K562 (cell line): Measurements from ENCODE around the gene SPAM1. TPM values are rescaled to one million over a fixed set of nuclear protein-coding genes. Genes with fewer than 3 reads are reported as not detected.

ENCODE experiments used
- ATAC-seq: fragments of 200-7000 bp; cut with Tn5 transposase; 3 replicates; pipeline ENCODE4 v1.9.1; 2020; ENCODE audit warnings: moderate library complexity
- BruUV-seq: library from RNA; stranded (reverse); fragments of 400-500 nt; replicated peaks from 2 replicates; lab custom pipeline; 2021; lab: Mats Ljungman, UMichigan
- CTCF ChIA-PET: fragments of 300-600 bp; formaldehyde crosslinking; extraction: SDS; loops from one replicate; lab custom pipeline; 2021; ENCODE audit warnings: low intra/inter-chr PET ratio; lab: Yijun Ruan, JAX
- POLR2A ChIA-PET: fragments of 300-600, 350-650 bp; sonication (Branson Sonifier 250); formaldehyde crosslinking; extraction: SDS; loops from one replicate; lab custom pipeline; 2021; ENCODE audit warnings: antibody characterized with exemption, inconsistent platforms; lab: Yijun Ruan, JAX
- DNase-seq, 4 experiments: peaks; one replicate each; pipeline versions ENCODE4 v3.0.0 to v3.0.0-alpha.2; 2011 to 2018; ENCODE audit warnings: low spot score in 3 of 4, mixed read lengths in 3 of 4; ENCODE audit errors: extremely low read depth in 1 of 4
- FAIRE-seq: peaks from 2 replicates; lab custom pipeline; 2011; peaks lifted over from hg19 to GRCh38; lab: Jason Lieb, UNC
- H2AFZ ChIP-seq: 2 replicates; pipeline ENCODE4 v1.6.0; 2011; ENCODE audit warnings: low read depth, low read length, control low read depth, inconsistent platforms
- H3K27ac ChIP-seq: fragments of 200-600 bp; 3 replicates; pipeline ENCODE4 v1.8.0; 2011; ENCODE audit warnings: low read depth, mild to moderate bottlenecking, control low read depth, inconsistent platforms, low read length, moderate library complexity, mixed read lengths; ENCODE audit errors: extremely low read depth
- H3K27me3 ChIP-seq, 2 experiments: fragments of 300-600 bp in 1 of 2; 2 replicates in 1 of 2; 3 replicates in 1 of 2; pipeline versions ENCODE4 v1.6.0 to v1.8.0; 2011; ENCODE audit warnings: inconsistent platforms in 2 of 2, low read length in 2 of 2, mild to moderate bottlenecking in 1 of 2, mixed read lengths in 1 of 2, moderate library complexity in 1 of 2; ENCODE audit not compliant: control insufficient read depth in 2 of 2, insufficient read depth in 2 of 2
- H3K36me3 ChIP-seq: fragments of 300-600 bp; 3 replicates; pipeline ENCODE4 v1.8.0; 2011; ENCODE audit warnings: mild to moderate bottlenecking, low read length, inconsistent platforms; ENCODE audit not compliant: control insufficient read depth, insufficient read depth
- H3K4me1 ChIP-seq, 2 experiments: fragments of 200-600 bp in 1 of 2; replicated peaks in 1 of 2; 2 replicates in 1 of 2; 3 replicates in 1 of 2; pipeline versions ENCODE4 v1.5.1 to v1.8.0; 2011; ENCODE audit warnings: inconsistent platforms in 2 of 2, low read length in 2 of 2, mild to moderate bottlenecking in 1 of 2, mixed read lengths in 1 of 2, moderate library complexity in 1 of 2; ENCODE audit not compliant: control insufficient read depth in 2 of 2, insufficient read depth in 2 of 2
- H3K4me2 ChIP-seq: 2 replicates; pipeline ENCODE4 v1.6.1; 2011; ENCODE audit warnings: low read length, control low read depth, inconsistent platforms, mixed read lengths; ENCODE audit not compliant: insufficient read depth
- H3K4me3 ChIP-seq: fragments of 200-600 bp; sonication (generic), shearing (Covaris generic); 2 replicates; pipeline ENCODE4 v1.5.1; 2016; ENCODE audit warnings: control low read depth, inconsistent platforms
- H3K79me2 ChIP-seq: fragments of 200-600 bp; 3 replicates; pipeline ENCODE4 v1.8.0; 2011; ENCODE audit warnings: low read length, inconsistent platforms; ENCODE audit not compliant: control insufficient read depth, insufficient read depth
- H3K9ac ChIP-seq, 2 experiments: 2 replicates each; pipeline versions ENCODE4 v1.6.0 to v1.6.1; 2011; ENCODE audit warnings: low read depth in 2 of 2, low read length in 2 of 2, control low read depth in 1 of 2, inconsistent platforms in 1 of 2, mild to moderate bottlenecking in 1 of 2, mixed read lengths in 1 of 2; ENCODE audit not compliant: insufficient read depth in 1 of 2
- H3K9me1 ChIP-seq: one replicate; pipeline ENCODE4 v1.6.0; 2011; ENCODE audit warnings: inconsistent platforms, mild to moderate bottlenecking, low read length, moderate library complexity; ENCODE audit not compliant: control insufficient read depth, insufficient read depth
- H3K9me3 ChIP-seq: replicated peaks from 2 replicates; pipeline ENCODE4 v1.5.1; 2011; ENCODE audit warnings: low read depth, low read length, inconsistent platforms; ENCODE audit not compliant: control insufficient read depth, insufficient read depth
- H4K20me1 ChIP-seq: replicated peaks from 2 replicates; pipeline ENCODE4 v1.6.1; 2011; ENCODE audit warnings: low read length, inconsistent platforms, mixed read lengths; ENCODE audit not compliant: control insufficient read depth, insufficient read depth
- E2F3 ChIP-seq: fragments of 250-450 bp; sonication (Bioruptor Pico); IDR thresholded peaks from 2 replicates; pipeline ENCODE4 v1.4.0; 2020; ENCODE audit warnings: mild to moderate bottlenecking
- NFATC3 ChIP-seq: fragments of 450-650 bp; IDR thresholded peaks from 2 replicates; pipeline ENCODE4 v1.6.1; 2017; ENCODE audit warnings: mild to moderate bottlenecking
- STAT5B ChIP-seq: fragments of 250-450 bp; sonication (Bioruptor Pico); IDR thresholded peaks from 2 replicates; pipeline ENCODE4 v1.8.0; 2021; ENCODE audit warnings: mild to moderate bottlenecking, inconsistent platforms
- ZNF408 ChIP-seq: fragments of 250-450 bp; sonication (Bioruptor Pico); IDR thresholded peaks from 2 replicates; pipeline ENCODE4 v1.4.0; 2020; ENCODE audit warnings: low read depth, mild to moderate bottlenecking, moderate library complexity
- WGBS: fragments of 100-300 bp; shearing (Covaris generic); methylation state at CpG from one replicate; pipeline ENCODE4 v1.1.6; 2016; ENCODE audit warnings: low coverage, mixed read lengths; ENCODE audit not compliant: insufficient coverage; ENCODE audit errors: missing lambda C conversion rate; 5-methylcytosine and 5-hydroxymethylcytosine counted together
- in situ Hi-C: fragments of 300-500 bp; cut with MboI; formaldehyde crosslinking; loops from 4 replicates; pipeline ENCODE4 v1.15.0; 2018; ENCODE audit warnings: inconsistent platforms, mixed read lengths
- intact Hi-C: fragments of 100-400 bp; cut with micrococcal nuclease; formaldehyde crosslinking; loops from 2 replicates; pipeline ENCODE4 v1.14.2; 2022
- polyA plus RNA-seq, 8 experiments: library from polyadenylated mRNA; depleted of rRNA in 4 of 8; stranded (reverse) in 5 of 8; unstranded in 3 of 8; fragments of >200 nt; fragmentation: Nextera tagmentation in 2 of 8; fragmentation: Illumina TruSeq in 1 of 8; extraction: Ambion mirVana in 2 of 8; extraction: Trizol in 1 of 8; gene quantifications; 2 replicates each; pipeline versions ENCODE4 v1.2.1 to v1.2.3, GENCODE V29; 2011 to 2014; ENCODE audit warnings: inconsistent platforms in 1 of 8, missing spikeins in 1 of 8
- total RNA-seq, 7 experiments: library from RNA; depleted of rRNA in 6 of 7; stranded (reverse); fragments of >200 nt in 6 of 7; fragmentation: Illumina TruSeq in 2 of 7; extraction: Trizol in 2 of 7; gene quantifications; 2 replicates each; pipeline versions ENCODE4 v1.2.1 to v1.2.3, GENCODE V29; 2011 to 2021; ENCODE audit warnings: low replicate concordance in 1 of 7
- TF ChIP-seq, protein P1 (sequence below): fragments of 450-650 bp; formaldehyde crosslinking; IDR thresholded peaks from 2 replicates; pipeline ENCODE4 v1.4.0; 2020; ENCODE audit warnings: mild to moderate bottlenecking, moderate library complexity
- TF ChIP-seq, protein P2 (sequence below), 3 experiments: IDR thresholded peaks in 2 of 3; conservative IDR thresholded peaks in 1 of 3; 2 replicates each; pipeline ENCODE4 v1.5.1; 2011 to 2012; ENCODE audit warnings: low read length in 3 of 3, mild to moderate bottlenecking in 3 of 3, control low read depth in 2 of 3, improper control_type of control experiment in 1 of 3, inconsistent platforms in 1 of 3, low read depth in 1 of 3, mixed read lengths in 1 of 3, moderate library complexity in 1 of 3; ENCODE audit not compliant: insufficient read depth in 2 of 3
- TF ChIP-seq, protein P3 (sequence below): sonication (generic); formaldehyde crosslinking; IDR thresholded peaks from 2 replicates; pipeline ENCODE4 v1.8.0; 2022; ENCODE audit warnings: mild to moderate bottlenecking, missing genetic modification reagents
- TF ChIP-seq, protein P4 (sequence below), 2 experiments: IDR thresholded peaks; 2 replicates each; pipeline ENCODE4 v1.6.1; 2011; ENCODE audit warnings: borderline replicate concordance in 1 of 2, control low read depth in 1 of 2, low read depth in 1 of 2, low read length in 1 of 2, mild to moderate bottlenecking in 1 of 2, mixed read lengths in 1 of 2, moderate library complexity in 1 of 2; ENCODE audit not compliant: insufficient read depth in 1 of 2, insufficient read length in 1 of 2, poor library complexity in 1 of 2, severe bottlenecking in 1 of 2; ENCODE audit errors: extremely low read depth in 1 of 2

The SPAM1 gene
- total and polyA plus RNA-seq, 9 of the 15 experiments (the other 6 are each of a cell fraction or from before 2014, with no cell fraction given), result not detected

DNA sequence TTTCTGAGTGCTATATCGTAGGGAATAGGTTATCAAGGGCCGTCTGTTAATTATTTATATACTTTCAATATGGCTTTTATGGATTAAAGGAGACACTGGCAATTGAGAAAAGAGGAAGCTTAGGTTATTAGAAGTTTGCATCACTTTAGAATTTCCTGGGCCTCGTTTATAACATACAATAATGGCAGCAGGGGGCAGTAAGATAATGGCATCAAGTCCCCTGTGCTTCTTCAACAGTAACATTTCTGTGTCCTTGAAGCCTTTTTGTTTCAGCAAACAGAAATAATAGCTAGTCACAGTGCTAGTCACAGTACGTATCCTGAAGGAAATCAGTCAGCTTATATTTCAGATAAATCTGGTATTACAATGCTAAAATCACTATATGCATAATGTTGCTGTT is 41.9 kb downstream of the SPAM1 start:
- Histone ChIP-seq H3K4me2 (no peak overlapping the region), H3K36me3 (no peaks in the 10 kb centered on the region), H3K27me3 (no peaks in the 10 kb centered on the region), H3K9ac (no peak overlapping the region), H4K20me1 (no peaks in the 10 kb centered on the region), H3K4me3 (no peak overlapping the region), H2AFZ (no peak overlapping the region), H3K4me1 (no peaks in the 10 kb centered on the region), H3K79me2 (no peaks in the 10 kb centered on the region), H3K9me3 (no peaks in the 10 kb centered on the region), H3K27ac (no peak overlapping the region), H3K9me1 (no peaks in the 10 kb centered on the region)
- BruUV-seq, result no TSS peak
- ChIA-PET POLR2A (interaction anchor here (0.6 kb wide), 1 partner anchor 361 kb away, joined by 3 read pairs; no protein-coding TSS in a partner anchor), CTCF (no interaction called here)
- FAIRE-seq (no peak), DNase-seq (peak in 1 of 4 experiments; percentile 10), ATAC-seq (no peak)
- intact Hi-C loops, result no loop called here
- WGBS, result 0% methylated on average over 4 of the region's 4 CpGs
- in situ Hi-C loops, result no loop called here
- TF ChIP-seq NFATC3, result no peak
- TF ChIP-seq, protein P1, sequence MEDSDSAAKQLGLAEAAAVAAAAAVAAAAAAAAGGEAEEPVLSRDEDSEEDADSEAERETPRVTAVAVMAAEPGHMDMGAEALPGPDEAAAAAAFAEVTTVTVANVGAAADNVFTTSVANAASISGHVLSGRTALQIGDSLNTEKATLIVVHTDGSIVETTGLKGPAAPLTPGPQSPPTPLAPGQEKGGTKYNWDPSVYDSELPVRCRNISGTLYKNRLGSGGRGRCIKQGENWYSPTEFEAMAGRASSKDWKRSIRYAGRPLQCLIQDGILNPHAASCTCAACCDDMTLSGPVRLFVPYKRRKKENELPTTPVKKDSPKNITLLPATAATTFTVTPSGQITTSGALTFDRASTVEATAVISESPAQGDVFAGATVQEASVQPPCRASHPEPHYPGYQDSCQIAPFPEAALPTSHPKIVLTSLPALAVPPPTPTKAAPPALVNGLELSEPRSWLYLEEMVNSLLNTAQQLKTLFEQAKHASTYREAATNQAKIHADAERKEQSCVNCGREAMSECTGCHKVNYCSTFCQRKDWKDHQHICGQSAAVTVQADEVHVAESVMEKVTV (CRISPR knock-in tag), result peak; percentile 81
- TF ChIP-seq ZNF408, result no peak
- TF ChIP-seq, protein P2, sequence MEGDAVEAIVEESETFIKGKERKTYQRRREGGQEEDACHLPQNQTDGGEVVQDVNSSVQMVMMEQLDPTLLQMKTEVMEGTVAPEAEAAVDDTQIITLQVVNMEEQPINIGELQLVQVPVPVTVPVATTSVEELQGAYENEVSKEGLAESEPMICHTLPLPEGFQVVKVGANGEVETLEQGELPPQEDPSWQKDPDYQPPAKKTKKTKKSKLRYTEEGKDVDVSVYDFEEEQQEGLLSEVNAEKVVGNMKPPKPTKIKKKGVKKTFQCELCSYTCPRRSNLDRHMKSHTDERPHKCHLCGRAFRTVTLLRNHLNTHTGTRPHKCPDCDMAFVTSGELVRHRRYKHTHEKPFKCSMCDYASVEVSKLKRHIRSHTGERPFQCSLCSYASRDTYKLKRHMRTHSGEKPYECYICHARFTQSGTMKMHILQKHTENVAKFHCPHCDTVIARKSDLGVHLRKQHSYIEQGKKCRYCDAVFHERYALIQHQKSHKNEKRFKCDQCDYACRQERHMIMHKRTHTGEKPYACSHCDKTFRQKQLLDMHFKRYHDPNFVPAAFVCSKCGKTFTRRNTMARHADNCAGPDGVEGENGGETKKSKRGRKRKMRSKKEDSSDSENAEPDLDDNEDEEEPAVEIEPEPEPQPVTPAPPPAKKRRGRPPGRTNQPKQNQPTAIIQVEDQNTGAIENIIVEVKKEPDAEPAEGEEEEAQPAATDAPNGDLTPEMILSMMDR (IDR thresholded peaks at IDR 0.05 in 2 of 3, conservative IDR thresholded peaks at IDR 0.05 in 1 of 3; ENCODE audit: insufficient read depth in 2 of 3, low read depth in 1 of 3, low read length in 3 of 3), result peak in 1 of 3 experiments; percentile 32; a peak in 2 of 6 replicates
- TF ChIP-seq STAT5B (CRISPR knock-in tag), result no peak
- TF ChIP-seq E2F3 (CRISPR knock-in tag), result no peak
- TF ChIP-seq, protein P3, sequence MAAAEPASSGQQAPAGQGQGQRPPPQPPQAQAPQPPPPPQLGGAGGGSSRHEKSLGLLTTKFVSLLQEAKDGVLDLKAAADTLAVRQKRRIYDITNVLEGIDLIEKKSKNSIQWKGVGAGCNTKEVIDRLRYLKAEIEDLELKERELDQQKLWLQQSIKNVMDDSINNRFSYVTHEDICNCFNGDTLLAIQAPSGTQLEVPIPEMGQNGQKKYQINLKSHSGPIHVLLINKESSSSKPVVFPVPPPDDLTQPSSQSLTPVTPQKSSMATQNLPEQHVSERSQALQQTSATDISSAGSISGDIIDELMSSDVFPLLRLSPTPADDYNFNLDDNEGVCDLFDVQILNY (CRISPR knock-in tag), result no peak
- TF ChIP-seq, protein P4, sequence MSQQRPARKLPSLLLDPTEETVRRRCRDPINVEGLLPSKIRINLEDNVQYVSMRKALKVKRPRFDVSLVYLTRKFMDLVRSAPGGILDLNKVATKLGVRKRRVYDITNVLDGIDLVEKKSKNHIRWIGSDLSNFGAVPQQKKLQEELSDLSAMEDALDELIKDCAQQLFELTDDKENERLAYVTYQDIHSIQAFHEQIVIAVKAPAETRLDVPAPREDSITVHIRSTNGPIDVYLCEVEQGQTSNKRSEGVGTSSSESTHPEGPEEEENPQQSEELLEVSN (IDR thresholded peaks at IDR 0.05; ENCODE audit: borderline replicate concordance in 1 of 2, extremely low read depth in 1 of 2, insufficient read depth in 1 of 2, insufficient read length in 1 of 2, low read depth in 1 of 2, low read length in 1 of 2, poor library complexity in 1 of 2, severe bottlenecking in 1 of 2), result no peak
